ACC112 (cell line): ENCODE results near the gene USP17L24.
"Not testable (repeated sequence)": the region's sequence is repeated elsewhere in the genome, so short reads cannot be mapped to it uniquely, and the experiment has no call there.

ENCODE experiments used
- H2AFZ ChIP-seq: fragments of 200-600 bp; sonication (generic); one replicate; pipeline ENCODE4 v1.6.0; 2017; ENCODE audit warnings: antibody characterized with exemption, low read length; ENCODE audit not compliant: unreplicated experiment
- H3K27ac ChIP-seq: fragments of 200-600 bp; sonication (generic); 2 replicates; pipeline ENCODE4 v1.5.1; 2014; ENCODE audit warnings: low read depth, mild to moderate bottlenecking, antibody characterized with exemption, low read length, moderate library complexity
- H3K27me3 ChIP-seq: fragments of 200-600 bp; sonication (generic); 2 replicates; pipeline ENCODE4 v1.6.1; 2014; ENCODE audit warnings: mild to moderate bottlenecking, antibody characterized with exemption, low read length, moderate library complexity, mixed read lengths; ENCODE audit not compliant: insufficient read depth
- H3K36me3 ChIP-seq: fragments of 200-600 bp; sonication (generic); 2 replicates; pipeline ENCODE4 v1.6.1; 2016; ENCODE audit warnings: mild to moderate bottlenecking, antibody characterized with exemption, low read length, moderate library complexity, mixed read lengths; ENCODE audit not compliant: insufficient read depth
- H3K4me1 ChIP-seq: fragments of 200-600 bp; sonication (generic); one replicate; pipeline ENCODE4 v1.6.1; 2016; ENCODE audit warnings: low read length, mixed read lengths; ENCODE audit not compliant: insufficient read depth, unreplicated experiment, control insufficient read depth
- H3K4me3 ChIP-seq: fragments of 200-600 bp; sonication (generic); 2 replicates; pipeline ENCODE4 v1.5.1; 2014; ENCODE audit warnings: mild to moderate bottlenecking, low read depth, low read length
- H3K79me2 ChIP-seq: fragments of 200-600 bp; sonication (generic); one replicate; pipeline ENCODE4 v1.6.0; 2016; ENCODE audit warnings: low read length; ENCODE audit not compliant: control insufficient read depth, unreplicated experiment, insufficient read depth

The USP17L24 gene, protein sequence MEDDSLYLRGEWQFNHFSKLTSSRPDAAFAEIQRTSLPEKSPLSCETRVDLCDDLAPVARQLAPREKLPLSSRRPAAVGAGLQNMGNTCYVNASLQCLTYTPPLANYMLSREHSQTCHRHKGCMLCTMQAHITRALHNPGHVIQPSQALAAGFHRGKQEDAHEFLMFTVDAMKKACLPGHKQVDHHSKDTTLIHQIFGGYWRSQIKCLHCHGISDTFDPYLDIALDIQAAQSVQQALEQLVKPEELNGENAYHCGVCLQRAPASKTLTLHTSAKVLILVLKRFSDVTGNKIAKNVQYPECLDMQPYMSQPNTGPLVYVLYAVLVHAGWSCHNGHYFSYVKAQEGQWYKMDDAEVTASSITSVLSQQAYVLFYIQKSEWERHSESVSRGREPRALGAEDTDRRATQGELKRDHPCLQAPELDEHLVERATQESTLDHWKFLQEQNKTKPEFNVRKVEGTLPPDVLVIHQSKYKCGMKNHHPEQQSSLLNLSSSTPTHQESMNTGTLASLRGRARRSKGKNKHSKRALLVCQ

DNA sequence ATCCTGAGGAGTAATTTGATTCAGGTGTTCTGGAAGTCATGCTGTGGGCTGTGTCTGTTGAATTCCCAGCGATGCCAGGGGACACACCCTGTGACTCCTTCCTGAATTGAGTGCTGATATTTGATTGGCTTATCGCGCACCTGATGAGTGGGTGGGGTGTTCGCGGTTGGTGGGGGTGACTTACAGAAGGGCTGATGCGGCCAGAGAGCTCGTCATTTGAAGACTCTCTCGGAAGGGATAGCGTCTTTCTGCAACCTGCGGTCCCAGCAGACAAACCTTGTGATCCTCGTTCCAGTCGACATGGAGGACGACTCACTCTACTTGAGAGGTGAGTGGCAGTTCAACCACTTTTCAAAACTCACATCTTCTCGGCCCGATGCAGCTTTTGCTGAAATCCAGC, at the start of gene USP17L24:
USP17L24 (plus strand) TSS at position 301 of the 400 bp plus-strand sequence; CDS start at position 301, 0 bp downstream.
- not testable (repeated sequence) for H3K4me1 ChIP-seq, H3K36me3 ChIP-seq, H3K27me3 ChIP-seq, H3K27ac ChIP-seq, H2AFZ ChIP-seq, H3K4me3 ChIP-seq, H3K79me2 ChIP-seq

GRCh38 chr4:9324191-9324590, 774 bp upstream of the USP17L24 start:
- not testable (repeated sequence) for H3K36me3 ChIP-seq, H3K4me1 ChIP-seq, H3K79me2 ChIP-seq, H2AFZ ChIP-seq, H3K27ac ChIP-seq, H3K4me3 ChIP-seq, H3K27me3 ChIP-seq

GRCh38 chr4:9329611-9330010, 4.6 kb downstream of the USP17L24 start, which contains the start of gene USP17L25:
Gene USP17L25, plus strand, starts transcription at chr4:9329911. Its CDS starts 0 bp downstream, at chr4:9329911.
- H3K27ac ChIP-seq, H3K4me3 ChIP-seq, H2AFZ ChIP-seq, H3K4me1 ChIP-seq, H3K36me3 ChIP-seq, H3K27me3 ChIP-seq, H3K79me2 ChIP-seq: not testable (repeated sequence)

GRCh38 chr4:9334358-9334757, 9.4 kb downstream of the USP17L24 start, which contains the start of gene USP17L26:
Gene USP17L26, plus strand, starts transcription at chr4:9334658. Its CDS starts 0 bp downstream, at chr4:9334658.
- not testable (repeated sequence) for H3K27me3 ChIP-seq, H3K4me3 ChIP-seq, H3K36me3 ChIP-seq

DNA sequence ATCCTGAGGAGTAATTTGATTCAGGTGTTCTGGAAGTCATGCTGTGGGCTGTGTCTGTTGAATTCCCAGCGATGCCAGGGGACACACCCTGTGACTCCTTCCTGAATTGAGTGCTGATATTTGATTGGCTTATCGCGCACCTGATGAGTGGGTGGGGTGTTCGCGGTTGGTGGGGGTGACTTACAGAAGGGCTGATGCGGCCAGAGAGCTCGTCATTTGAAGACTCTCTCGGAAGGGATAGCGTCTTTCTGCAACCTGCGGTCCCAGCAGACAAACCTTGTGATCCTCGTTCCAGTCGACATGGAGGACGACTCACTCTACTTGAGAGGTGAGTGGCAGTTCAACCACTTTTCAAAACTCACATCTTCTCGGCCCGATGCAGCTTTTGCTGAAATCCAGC, 14.1 kb downstream of the USP17L24 start, which contains the start of gene USP17L5:
USP17L5 (plus strand) TSS at position 301 of the 400 bp plus-strand sequence; CDS start at position 301, 0 bp downstream.
- H2AFZ ChIP-seq, H3K79me2 ChIP-seq, H3K4me3 ChIP-seq, H3K36me3 ChIP-seq, H3K27ac ChIP-seq, H3K4me1 ChIP-seq, H3K27me3 ChIP-seq: not testable (repeated sequence)

More at GRCh38 chr4:9334358-9334757, 9.4 kb downstream of the USP17L24 start, which contains the start of gene USP17L26:
- not testable (repeated sequence) for H3K4me1 ChIP-seq, H2AFZ ChIP-seq, H3K79me2 ChIP-seq, H3K27ac ChIP-seq

DNA sequence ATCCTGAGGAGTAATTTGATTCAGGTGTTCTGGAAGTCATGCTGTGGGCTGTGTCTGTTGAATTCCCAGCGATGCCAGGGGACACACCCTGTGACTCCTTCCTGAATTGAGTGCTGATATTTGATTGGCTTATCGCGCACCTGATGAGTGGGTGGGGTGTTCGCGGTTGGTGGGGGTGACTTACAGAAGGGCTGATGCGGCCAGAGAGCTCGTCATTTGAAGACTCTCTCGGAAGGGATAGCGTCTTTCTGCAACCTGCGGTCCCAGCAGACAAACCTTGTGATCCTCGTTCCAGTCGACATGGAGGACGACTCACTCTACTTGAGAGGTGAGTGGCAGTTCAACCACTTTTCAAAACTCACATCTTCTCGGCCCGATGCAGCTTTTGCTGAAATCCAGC, 18.9 kb downstream of the USP17L24 start, which contains the start of gene USP17L27:
USP17L27 (plus strand) TSS at position 301 of the 400 bp plus-strand sequence; CDS start at position 301, 0 bp downstream.
- not testable (repeated sequence) for H3K27ac ChIP-seq, H3K4me1 ChIP-seq, H3K36me3 ChIP-seq, H2AFZ ChIP-seq, H3K79me2 ChIP-seq, H3K27me3 ChIP-seq, H3K4me3 ChIP-seq

DNA sequence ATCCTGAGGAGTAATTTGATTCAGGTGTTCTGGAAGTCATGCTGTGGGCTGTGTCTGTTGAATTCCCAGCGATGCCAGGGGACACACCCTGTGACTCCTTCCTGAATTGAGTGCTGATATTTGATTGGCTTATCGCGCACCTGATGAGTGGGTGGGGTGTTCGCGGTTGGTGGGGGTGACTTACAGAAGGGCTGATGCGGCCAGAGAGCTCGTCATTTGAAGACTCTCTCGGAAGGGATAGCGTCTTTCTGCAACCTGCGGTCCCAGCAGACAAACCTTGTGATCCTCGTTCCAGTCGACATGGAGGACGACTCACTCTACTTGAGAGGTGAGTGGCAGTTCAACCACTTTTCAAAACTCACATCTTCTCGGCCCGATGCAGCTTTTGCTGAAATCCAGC, 23.6 kb downstream of the USP17L24 start, which contains the start of gene USP17L28:
USP17L28 (plus strand) TSS at position 301 of the 400 bp plus-strand sequence; CDS start at position 301, 0 bp downstream.
- not testable (repeated sequence) for H3K27ac ChIP-seq, H3K4me3 ChIP-seq, H3K27me3 ChIP-seq, H3K79me2 ChIP-seq, H3K36me3 ChIP-seq, H2AFZ ChIP-seq, H3K4me1 ChIP-seq

DNA sequence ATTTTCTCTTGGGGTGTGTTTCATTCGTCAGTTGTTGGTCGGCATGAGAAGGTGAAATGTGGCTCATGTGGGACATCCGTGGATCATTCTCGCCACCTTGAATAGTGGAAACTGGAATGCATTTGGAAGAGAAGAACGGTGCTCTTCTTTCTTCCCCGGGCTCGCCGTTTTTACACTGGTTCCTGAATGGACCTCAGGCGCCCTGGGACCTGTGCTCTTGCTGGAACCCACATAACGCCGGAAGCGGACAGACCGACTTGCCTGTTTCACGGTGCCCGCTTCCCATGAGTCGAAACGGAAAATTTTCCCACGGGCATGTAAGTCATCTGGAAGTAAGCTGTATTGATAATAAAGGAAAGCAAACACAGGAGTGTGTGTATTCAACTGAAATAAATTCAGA, 25.9 kb downstream of the USP17L24 start:
- not testable (repeated sequence) for H3K79me2 ChIP-seq, H2AFZ ChIP-seq, H3K36me3 ChIP-seq, H3K4me1 ChIP-seq, H3K27ac ChIP-seq, H3K4me3 ChIP-seq, H3K27me3 ChIP-seq

GRCh38 chr4:9353338-9353737, 28.4 kb downstream of the USP17L24 start, which contains the start of gene USP17L29:
Gene USP17L29, plus strand, starts transcription at chr4:9353638. Its CDS starts 0 bp downstream, at chr4:9353638.
- H3K27ac ChIP-seq, H3K4me3 ChIP-seq, H3K4me1 ChIP-seq, H3K36me3 ChIP-seq, H3K79me2 ChIP-seq, H3K27me3 ChIP-seq, H2AFZ ChIP-seq: not testable (repeated sequence)

DNA sequence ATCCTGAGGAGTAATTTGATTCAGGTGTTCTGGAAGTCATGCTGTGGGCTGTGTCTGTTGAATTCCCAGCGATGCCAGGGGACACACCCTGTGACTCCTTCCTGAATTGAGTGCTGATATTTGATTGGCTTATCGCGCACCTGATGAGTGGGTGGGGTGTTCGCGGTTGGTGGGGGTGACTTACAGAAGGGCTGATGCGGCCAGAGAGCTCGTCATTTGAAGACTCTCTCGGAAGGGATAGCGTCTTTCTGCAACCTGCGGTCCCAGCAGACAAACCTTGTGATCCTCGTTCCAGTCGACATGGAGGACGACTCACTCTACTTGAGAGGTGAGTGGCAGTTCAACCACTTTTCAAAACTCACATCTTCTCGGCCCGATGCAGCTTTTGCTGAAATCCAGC, 37.9 kb downstream of the USP17L24 start, which contains the start of gene USP17L30:
USP17L30 (plus strand) TSS at position 301 of the 400 bp plus-strand sequence; CDS start at position 301, 0 bp downstream.
- not testable (repeated sequence) for H3K36me3 ChIP-seq, H3K79me2 ChIP-seq, H3K27ac ChIP-seq, H3K4me3 ChIP-seq, H3K27me3 ChIP-seq, H2AFZ ChIP-seq, H3K4me1 ChIP-seq
